WTC11 (cell line): ENCODE data around the gene CBFA2T3. TPM values are rescaled to one million over a fixed set of nuclear protein-coding genes. Genes with fewer than 3 reads are reported as not detected.

Experiments
- ATAC-seq: fragments of 200-7000 bp; cut with Tn5 transposase; 2 replicates; pipeline ENCODE4 v1.10.0; 2021; ENCODE audit warnings: mild to moderate bottlenecking, moderate library complexity
- CTCF ChIA-PET: fragments of 300-600 bp; sonication (Branson Sonifier 250); formaldehyde crosslinking; loops from one replicate; lab custom pipeline; 2021; ENCODE audit warnings: antibody characterized with exemption; lab: Charles Lee
- POLR2A ChIA-PET: fragments of 350-600 bp; sonication (Branson Sonifier 250); formaldehyde crosslinking; loops from one replicate; lab custom pipeline; 2021; ENCODE audit warnings: antibody characterized with exemption; lab: Charles Lee
- DNase-seq: peaks from one replicate; pipeline ENCODE4 v3.0.0; 2021; ENCODE audit warnings: low spot score
- H3K27ac Mint-ChIP-seq: 2 replicates; pipeline ENCODE4 v1.8.0; 2021; ENCODE audit warnings: mixed read lengths
- H3K27me3 Mint-ChIP-seq: 2 replicates; pipeline ENCODE4 v1.8.0; 2021; ENCODE audit warnings: low read depth, mild to moderate bottlenecking, moderate library complexity, mixed read lengths
- H3K36me3 Mint-ChIP-seq: 2 replicates; pipeline ENCODE4 v1.8.0; 2021; ENCODE audit warnings: mixed read lengths
- H3K4me1 Mint-ChIP-seq: 2 replicates; pipeline ENCODE4 v1.8.0; 2022; ENCODE audit warnings: mixed read lengths
- H3K4me3 Mint-ChIP-seq: 2 replicates; pipeline ENCODE4 v1.8.0; 2021; ENCODE audit warnings: mild to moderate bottlenecking, moderate library complexity, mixed read lengths
- H3K9me3 Mint-ChIP-seq: 2 replicates; pipeline ENCODE4 v1.8.0; 2021; ENCODE audit warnings: mixed read lengths
- EMX1 ChIP-seq: fragments of 250-450 bp; sonication (Bioruptor Pico); IDR thresholded peaks from 2 replicates; pipeline ENCODE4 v1.8.0; 2021; ENCODE audit warnings: mild to moderate bottlenecking
- ETV6 ChIP-seq: sonication (generic); formaldehyde crosslinking; IDR thresholded peaks from 2 replicates; pipeline ENCODE4 v1.8.1; 2022; ENCODE audit warnings: mild to moderate bottlenecking, missing genetic modification reagents
- FOXP1 ChIP-seq: sonication (generic); formaldehyde crosslinking; IDR thresholded peaks from 2 replicates; pipeline ENCODE4 v1.8.0; 2022; ENCODE audit warnings: missing genetic modification reagents, mild to moderate bottlenecking, moderate library complexity, borderline replicate concordance
- GRHL2 ChIP-seq: fragments of 250-450 bp; sonication (Bioruptor Pico); IDR thresholded peaks from 2 replicates; pipeline ENCODE4 v1.8.0; 2022; ENCODE audit warnings: mild to moderate bottlenecking, moderate library complexity; ENCODE audit not compliant: insufficient replicate concordance, severe bottlenecking
- KAT7 ChIP-seq: sonication (generic); formaldehyde crosslinking; IDR thresholded peaks from 2 replicates; pipeline ENCODE4 v1.8.1; 2023; ENCODE audit warnings: missing genetic modification reagents, mild to moderate bottlenecking, borderline replicate concordance
- NR1H2 ChIP-seq: sonication (generic); formaldehyde crosslinking; IDR thresholded peaks from 2 replicates; pipeline ENCODE4 v1.9.0; 2021; ENCODE audit warnings: mild to moderate bottlenecking, moderate library complexity, missing genetic modification reagents
- NR3C1 ChIP-seq: sonication (generic); formaldehyde crosslinking; conservative IDR thresholded peaks from 2 replicates; pipeline ENCODE4 v1.8.1; 2023; ENCODE audit warnings: low read depth, mild to moderate bottlenecking, missing genetic modification reagents
- OVOL2 ChIP-seq: fragments of 250-450 bp; sonication (Bioruptor Pico); IDR thresholded peaks from 2 replicates; pipeline ENCODE4 v1.9.0; 2021; ENCODE audit warnings: mild to moderate bottlenecking, borderline replicate concordance
- SMAD4 ChIP-seq: sonication (generic); formaldehyde crosslinking; IDR thresholded peaks from 2 replicates; pipeline ENCODE4 v1.8.0; 2022; ENCODE audit warnings: mild to moderate bottlenecking, missing genetic modification reagents
- TP53 ChIP-seq: sonication (generic); formaldehyde crosslinking; IDR thresholded peaks from 2 replicates; pipeline ENCODE4 v1.8.1; 2023; ENCODE audit warnings: mild to moderate bottlenecking, missing genetic modification reagents
- ZNF138 ChIP-seq: sonication (generic); formaldehyde crosslinking; conservative IDR thresholded peaks from 2 replicates; pipeline ENCODE4 v1.8.1; 2022; ENCODE audit warnings: mild to moderate bottlenecking, moderate library complexity, missing genetic modification reagents
- ZNF232 ChIP-seq: sonication (generic); formaldehyde crosslinking; IDR thresholded peaks from 2 replicates; pipeline ENCODE4 v1.8.0; 2022; ENCODE audit warnings: mild to moderate bottlenecking, missing genetic modification reagents
- ZNF416 ChIP-seq: fragments of 250-450 bp; sonication (Bioruptor Pico); IDR thresholded peaks from 2 replicates; pipeline ENCODE4 v1.9.0; 2021; ENCODE audit warnings: mild to moderate bottlenecking, inconsistent platforms
- total RNA-seq: library from RNA; stranded (reverse); gene quantifications from 3 replicates; pipeline ENCODE4 v1.2.3, GENCODE V29; 2021
- TF ChIP-seq, protein P1 (sequence below): fragments of 200-600 bp; IDR thresholded peaks from 2 replicates; pipeline ENCODE4 v1.8.0; 2022; ENCODE audit warnings: antibody characterized with exemption
- TF ChIP-seq, protein P2 (sequence below): sonication (generic); formaldehyde crosslinking; IDR thresholded peaks from 2 replicates; pipeline ENCODE4 v1.8.1; 2022; ENCODE audit warnings: missing genetic modification reagents, borderline replicate concordance
- TF ChIP-seq, protein P3 (sequence below): sonication (generic); formaldehyde crosslinking; IDR thresholded peaks from 2 replicates; pipeline ENCODE4 v1.8.1; 2023; ENCODE audit warnings: mild to moderate bottlenecking, missing genetic modification reagents
- TF ChIP-seq, protein P4 (sequence below): sonication (generic); formaldehyde crosslinking; IDR thresholded peaks from 2 replicates; pipeline ENCODE4 v1.8.0; 2022; ENCODE audit warnings: mild to moderate bottlenecking, missing genetic modification reagents
- TF ChIP-seq, protein P5 (sequence below): sonication (generic); formaldehyde crosslinking; IDR thresholded peaks from 2 replicates; pipeline ENCODE4 v1.8.0; 2023; ENCODE audit warnings: missing genetic modification reagents, mild to moderate bottlenecking, borderline replicate concordance
- TF ChIP-seq, protein P6 (sequence below): fragments of 250-450 bp; sonication (Bioruptor Pico); IDR thresholded peaks from 2 replicates; pipeline ENCODE4 v1.9.0; 2021; ENCODE audit warnings: mild to moderate bottlenecking
- TF ChIP-seq, protein P7 (sequence below): sonication (generic); formaldehyde crosslinking; IDR thresholded peaks from 2 replicates; pipeline ENCODE4 v1.8.1; 2023; ENCODE audit warnings: mild to moderate bottlenecking, missing genetic modification reagents, moderate library complexity

CBFA2T3 gene
- total RNA-seq, 1 experiment from 2014 or later = 2.6 TPM

DNA sequence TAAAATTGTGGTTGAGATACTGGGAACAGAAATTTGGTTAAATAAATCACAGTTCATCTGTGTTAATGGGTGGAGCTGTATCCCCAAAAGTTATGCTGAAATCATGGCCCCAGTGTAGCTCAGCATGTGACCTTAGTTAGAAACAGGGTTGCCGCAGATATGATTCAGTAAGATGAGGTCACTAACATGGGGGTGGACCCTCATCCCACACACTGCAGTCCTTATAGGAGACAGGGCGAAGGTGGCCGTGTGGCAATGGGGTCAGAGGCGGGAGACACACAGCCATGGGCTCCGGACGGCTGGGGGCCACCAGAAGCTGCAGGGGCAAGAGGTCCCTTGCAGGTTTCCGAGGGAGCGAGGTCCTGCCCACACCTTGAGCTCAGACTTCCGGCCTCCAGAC, 130.9 kb downstream of the CBFA2T3 start:
- ATAC-seq (no peak), DNase-seq (no peak)
- Mint-ChIP-seq H3K9me3 (no peaks in the 10 kb centered on the region), H3K4me3 (no peak overlapping the region)
- CTCF ChIA-PET = interaction anchor here (0.6 to 2.4 kb wide), 4 partner anchors 20 to 321 kb away, joined by 3 to 7 read pairs (median 4); no protein-coding TSS in a partner anchor
- no peak for TF ChIP-seq ZNF138
- no peak for TF ChIP-seq SMAD4
- TF ChIP-seq FOXP1 (CRISPR knock-in tag) = no peak
- TF ChIP-seq, protein P1, sequence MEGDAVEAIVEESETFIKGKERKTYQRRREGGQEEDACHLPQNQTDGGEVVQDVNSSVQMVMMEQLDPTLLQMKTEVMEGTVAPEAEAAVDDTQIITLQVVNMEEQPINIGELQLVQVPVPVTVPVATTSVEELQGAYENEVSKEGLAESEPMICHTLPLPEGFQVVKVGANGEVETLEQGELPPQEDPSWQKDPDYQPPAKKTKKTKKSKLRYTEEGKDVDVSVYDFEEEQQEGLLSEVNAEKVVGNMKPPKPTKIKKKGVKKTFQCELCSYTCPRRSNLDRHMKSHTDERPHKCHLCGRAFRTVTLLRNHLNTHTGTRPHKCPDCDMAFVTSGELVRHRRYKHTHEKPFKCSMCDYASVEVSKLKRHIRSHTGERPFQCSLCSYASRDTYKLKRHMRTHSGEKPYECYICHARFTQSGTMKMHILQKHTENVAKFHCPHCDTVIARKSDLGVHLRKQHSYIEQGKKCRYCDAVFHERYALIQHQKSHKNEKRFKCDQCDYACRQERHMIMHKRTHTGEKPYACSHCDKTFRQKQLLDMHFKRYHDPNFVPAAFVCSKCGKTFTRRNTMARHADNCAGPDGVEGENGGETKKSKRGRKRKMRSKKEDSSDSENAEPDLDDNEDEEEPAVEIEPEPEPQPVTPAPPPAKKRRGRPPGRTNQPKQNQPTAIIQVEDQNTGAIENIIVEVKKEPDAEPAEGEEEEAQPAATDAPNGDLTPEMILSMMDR = no peak
- no peak for TF ChIP-seq EMX1
- TF ChIP-seq, protein P2, sequence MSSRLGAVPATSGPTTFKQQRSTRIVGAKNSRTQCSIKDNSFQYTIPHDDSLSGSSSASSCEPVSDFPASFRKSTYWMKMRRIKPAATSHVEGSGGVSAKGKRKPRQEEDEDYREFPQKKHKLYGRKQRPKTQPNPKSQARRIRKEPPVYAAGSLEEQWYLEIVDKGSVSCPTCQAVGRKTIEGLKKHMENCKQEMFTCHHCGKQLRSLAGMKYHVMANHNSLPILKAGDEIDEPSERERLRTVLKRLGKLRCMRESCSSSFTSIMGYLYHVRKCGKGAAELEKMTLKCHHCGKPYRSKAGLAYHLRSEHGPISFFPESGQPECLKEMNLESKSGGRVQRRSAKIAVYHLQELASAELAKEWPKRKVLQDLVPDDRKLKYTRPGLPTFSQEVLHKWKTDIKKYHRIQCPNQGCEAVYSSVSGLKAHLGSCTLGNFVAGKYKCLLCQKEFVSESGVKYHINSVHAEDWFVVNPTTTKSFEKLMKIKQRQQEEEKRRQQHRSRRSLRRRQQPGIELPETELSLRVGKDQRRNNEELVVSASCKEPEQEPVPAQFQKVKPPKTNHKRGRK (CRISPR knock-in tag) = no peak
- TF ChIP-seq, protein P3, sequence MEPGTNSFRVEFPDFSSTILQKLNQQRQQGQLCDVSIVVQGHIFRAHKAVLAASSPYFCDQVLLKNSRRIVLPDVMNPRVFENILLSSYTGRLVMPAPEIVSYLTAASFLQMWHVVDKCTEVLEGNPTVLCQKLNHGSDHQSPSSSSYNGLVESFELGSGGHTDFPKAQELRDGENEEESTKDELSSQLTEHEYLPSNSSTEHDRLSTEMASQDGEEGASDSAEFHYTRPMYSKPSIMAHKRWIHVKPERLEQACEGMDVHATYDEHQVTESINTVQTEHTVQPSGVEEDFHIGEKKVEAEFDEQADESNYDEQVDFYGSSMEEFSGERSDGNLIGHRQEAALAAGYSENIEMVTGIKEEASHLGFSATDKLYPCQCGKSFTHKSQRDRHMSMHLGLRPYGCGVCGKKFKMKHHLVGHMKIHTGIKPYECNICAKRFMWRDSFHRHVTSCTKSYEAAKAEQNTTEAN (CRISPR knock-in tag) = no peak
- TF ChIP-seq, protein P4, sequence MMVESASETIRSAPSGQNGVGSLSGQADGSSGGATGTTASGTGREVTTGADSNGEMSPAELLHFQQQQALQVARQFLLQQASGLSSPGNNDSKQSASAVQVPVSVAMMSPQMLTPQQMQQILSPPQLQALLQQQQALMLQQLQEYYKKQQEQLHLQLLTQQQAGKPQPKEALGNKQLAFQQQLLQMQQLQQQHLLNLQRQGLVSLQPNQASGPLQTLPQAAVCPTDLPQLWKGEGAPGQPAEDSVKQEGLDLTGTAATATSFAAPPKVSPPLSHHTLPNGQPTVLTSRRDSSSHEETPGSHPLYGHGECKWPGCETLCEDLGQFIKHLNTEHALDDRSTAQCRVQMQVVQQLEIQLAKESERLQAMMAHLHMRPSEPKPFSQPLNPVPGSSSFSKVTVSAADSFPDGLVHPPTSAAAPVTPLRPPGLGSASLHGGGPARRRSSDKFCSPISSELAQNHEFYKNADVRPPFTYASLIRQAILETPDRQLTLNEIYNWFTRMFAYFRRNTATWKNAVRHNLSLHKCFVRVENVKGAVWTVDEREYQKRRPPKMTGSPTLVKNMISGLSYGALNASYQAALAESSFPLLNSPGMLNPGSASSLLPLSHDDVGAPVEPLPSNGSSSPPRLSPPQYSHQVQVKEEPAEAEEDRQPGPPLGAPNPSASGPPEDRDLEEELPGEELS (CRISPR knock-in tag) = no peak
- TF ChIP-seq, protein P5, sequence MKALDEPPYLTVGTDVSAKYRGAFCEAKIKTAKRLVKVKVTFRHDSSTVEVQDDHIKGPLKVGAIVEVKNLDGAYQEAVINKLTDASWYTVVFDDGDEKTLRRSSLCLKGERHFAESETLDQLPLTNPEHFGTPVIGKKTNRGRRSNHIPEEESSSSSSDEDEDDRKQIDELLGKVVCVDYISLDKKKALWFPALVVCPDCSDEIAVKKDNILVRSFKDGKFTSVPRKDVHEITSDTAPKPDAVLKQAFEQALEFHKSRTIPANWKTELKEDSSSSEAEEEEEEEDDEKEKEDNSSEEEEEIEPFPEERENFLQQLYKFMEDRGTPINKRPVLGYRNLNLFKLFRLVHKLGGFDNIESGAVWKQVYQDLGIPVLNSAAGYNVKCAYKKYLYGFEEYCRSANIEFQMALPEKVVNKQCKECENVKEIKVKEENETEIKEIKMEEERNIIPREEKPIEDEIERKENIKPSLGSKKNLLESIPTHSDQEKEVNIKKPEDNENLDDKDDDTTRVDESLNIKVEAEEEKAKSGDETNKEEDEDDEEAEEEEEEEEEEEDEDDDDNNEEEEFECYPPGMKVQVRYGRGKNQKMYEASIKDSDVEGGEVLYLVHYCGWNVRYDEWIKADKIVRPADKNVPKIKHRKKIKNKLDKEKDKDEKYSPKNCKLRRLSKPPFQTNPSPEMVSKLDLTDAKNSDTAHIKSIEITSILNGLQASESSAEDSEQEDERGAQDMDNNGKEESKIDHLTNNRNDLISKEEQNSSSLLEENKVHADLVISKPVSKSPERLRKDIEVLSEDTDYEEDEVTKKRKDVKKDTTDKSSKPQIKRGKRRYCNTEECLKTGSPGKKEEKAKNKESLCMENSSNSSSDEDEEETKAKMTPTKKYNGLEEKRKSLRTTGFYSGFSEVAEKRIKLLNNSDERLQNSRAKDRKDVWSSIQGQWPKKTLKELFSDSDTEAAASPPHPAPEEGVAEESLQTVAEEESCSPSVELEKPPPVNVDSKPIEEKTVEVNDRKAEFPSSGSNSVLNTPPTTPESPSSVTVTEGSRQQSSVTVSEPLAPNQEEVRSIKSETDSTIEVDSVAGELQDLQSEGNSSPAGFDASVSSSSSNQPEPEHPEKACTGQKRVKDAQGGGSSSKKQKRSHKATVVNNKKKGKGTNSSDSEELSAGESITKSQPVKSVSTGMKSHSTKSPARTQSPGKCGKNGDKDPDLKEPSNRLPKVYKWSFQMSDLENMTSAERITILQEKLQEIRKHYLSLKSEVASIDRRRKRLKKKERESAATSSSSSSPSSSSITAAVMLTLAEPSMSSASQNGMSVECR (CRISPR knock-in tag) = no peak
- TF ChIP-seq, all 79 proteins: peak for 0
- H3K36me3 Mint-ChIP-seq = peaks cover 3% of the 10 kb centered on the region
- H3K4me1 Mint-ChIP-seq = no peaks in the 10 kb centered on the region
- H3K27ac Mint-ChIP-seq = no peak overlapping the region
- no peaks in the 10 kb centered on the region for H3K27me3 Mint-ChIP-seq
- POLR2A ChIA-PET = no interaction called here

DNA sequence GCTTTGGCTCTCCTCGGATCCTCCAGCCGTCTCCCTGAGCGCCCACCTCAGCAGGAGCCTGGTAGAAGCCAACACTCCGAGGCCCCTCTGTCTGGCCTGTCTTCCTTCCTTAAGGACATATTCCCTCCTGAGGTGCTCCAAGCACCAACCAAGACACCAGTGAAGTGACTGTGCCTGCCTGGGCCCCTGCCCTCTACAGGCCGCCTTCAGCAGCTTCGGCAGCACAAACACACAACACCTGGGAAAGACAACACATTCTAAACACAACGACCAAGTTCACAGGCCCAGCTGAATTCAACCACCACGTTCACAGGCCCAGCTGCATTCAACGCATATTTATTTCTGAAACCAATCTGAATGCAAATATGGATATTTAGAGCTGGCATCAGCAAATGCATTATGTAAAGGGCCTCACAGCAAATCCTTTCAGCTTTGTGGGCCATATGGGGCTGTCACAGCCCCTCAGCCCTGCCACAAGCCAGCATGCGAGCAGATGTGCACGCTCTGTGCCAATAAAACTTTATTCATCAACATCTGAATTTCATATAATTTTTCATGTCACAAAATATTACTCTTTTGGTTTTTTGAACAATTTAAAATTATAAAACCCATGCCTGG, 132.5 kb downstream of the CBFA2T3 start:
- Mint-ChIP-seq H3K27me3 (no peaks in the 10 kb centered on the region), H3K4me3 (no peak overlapping the region), H3K4me1 (no peaks in the 10 kb centered on the region), H3K9me3 (no peaks in the 10 kb centered on the region), H3K27ac (peak overlapping the region; percentile 90), H3K36me3 (peaks cover 4% of the 10 kb centered on the region)
- CTCF ChIA-PET = interaction anchor here (1.0 to 2.4 kb wide), 3 partner anchors 13 to 107 kb away, joined by 3 to 9 read pairs (median 7); partner anchors contain the start of genes GALNS and TRAPPC2L
- peak; percentile 76 for ATAC-seq
- POLR2A ChIA-PET = no interaction called here
- DNase-seq = peak; percentile 31
- TF ChIP-seq OVOL2 (CRISPR knock-in tag) (no peak), NR3C1 (CRISPR knock-in tag) (no peak), ZNF232 (no peak), TP53 (CRISPR knock-in tag) (no peak), KAT7 (CRISPR knock-in tag) (no peak), ZNF416 (CRISPR knock-in tag) (no peak), GRHL2 (CRISPR knock-in tag) (no peak), ETV6 (CRISPR knock-in tag) (no peak), NR1H2 (CRISPR knock-in tag) (no peak)
- TF ChIP-seq, protein P6, sequence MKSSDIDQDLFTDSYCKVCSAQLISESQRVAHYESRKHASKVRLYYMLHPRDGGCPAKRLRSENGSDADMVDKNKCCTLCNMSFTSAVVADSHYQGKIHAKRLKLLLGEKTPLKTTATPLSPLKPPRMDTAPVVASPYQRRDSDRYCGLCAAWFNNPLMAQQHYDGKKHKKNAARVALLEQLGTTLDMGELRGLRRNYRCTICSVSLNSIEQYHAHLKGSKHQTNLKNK (CRISPR knock-in tag) = no peak
- TF ChIP-seq, protein P7, sequence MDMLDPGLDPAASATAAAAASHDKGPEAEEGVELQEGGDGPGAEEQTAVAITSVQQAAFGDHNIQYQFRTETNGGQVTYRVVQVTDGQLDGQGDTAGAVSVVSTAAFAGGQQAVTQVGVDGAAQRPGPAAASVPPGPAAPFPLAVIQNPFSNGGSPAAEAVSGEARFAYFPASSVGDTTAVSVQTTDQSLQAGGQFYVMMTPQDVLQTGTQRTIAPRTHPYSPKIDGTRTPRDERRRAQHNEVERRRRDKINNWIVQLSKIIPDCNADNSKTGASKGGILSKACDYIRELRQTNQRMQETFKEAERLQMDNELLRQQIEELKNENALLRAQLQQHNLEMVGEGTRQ (CRISPR knock-in tag) = no peak
- TF ChIP-seq, protein P2 (CRISPR knock-in tag) = no peak
